ENCODE data around the gene RPS2. TPM values are rescaled to one million over a fixed set of nuclear protein-coding genes. Genes with fewer than 3 reads are reported as not detected.

RPS2 gene
- total and polyA plus RNA-seq, 2 donors (not counting 1 experiment from before 2014, with no cell fraction given) = 3,261 to 6,138 TPM

GRCh38 chr16:1961651-1962067 lies 3.0 kb downstream of the RPS2 start:
- H3K4me1 Mint-ChIP-seq = peaks cover 46% of the 10 kb centered on the region
- no peak overlapping the region for H2AFZ ChIP-seq (ENCODE audit: insufficient read depth, low read depth, low read length, poor library complexity, severe bottlenecking)
- peak overlapping the region; percentile 76 for H3K27ac Mint-ChIP-seq
- no peak overlapping the region for H3K27ac ChIP-seq (ENCODE audit: low read length in 2 of 2)
- WGBS (ENCODE audit: insufficient coverage) = 61% methylated on average over 3 of the region's 6 CpGs
- H3K9me3 ChIP-seq (ENCODE audit: control extremely low read depth in 1 of 3, control insufficient read depth in 2 of 3, insufficient read depth in 1 of 3, low read length in 2 of 3) = no peaks in the 10 kb centered on the region
- no peak for TF ChIP-seq CTCF (IDR thresholded peaks at IDR 0.05)
- peaks cover 0 to 29% of the 10 kb centered on the region in 2 experiments for H3K36me3 ChIP-seq (replicated peaks in 1 of 2; ENCODE audit: control extremely low read depth in 1 of 2, control insufficient read depth in 1 of 2, extremely low read depth in 1 of 2, insufficient read depth in 2 of 2, low read length in 1 of 2)
- POLR2A ChIA-PET = no interaction called here
- CTCF ChIA-PET = no interaction called here
- no peak overlapping the region for H3K4me2 ChIP-seq (replicated peaks; ENCODE audit: low read depth, low read length, poor library complexity, severe bottlenecking)
- H3K79me2 ChIP-seq (ENCODE audit: control insufficient read depth, insufficient read depth, low read length) = peaks cover 36% of the 10 kb centered on the region
- H3K27me3 ChIP-seq (replicated peaks in 1 of 4; ENCODE audit: control extremely low read depth in 1 of 4, control insufficient read depth in 3 of 4, insufficient read depth in 4 of 4, low read length in 3 of 4) = no peaks in the 10 kb centered on the region
- no peak overlapping the region for H3K4me3 ChIP-seq (ENCODE audit: control extremely low read depth in 1 of 5, extremely low read depth in 1 of 5, insufficient read depth in 1 of 5, low read depth in 2 of 5, low read length in 4 of 5)
- peaks cover 3% of the 10 kb centered on the region for H3K27me3 Mint-ChIP-seq
- H3K4me3 Mint-ChIP-seq = peak overlapping the region; percentile 19
- ATAC-seq (ENCODE audit: low read depth) = no peak
- peaks cover 31 to 58% of the 10 kb centered on the region in 2 donors for H3K4me1 ChIP-seq (ENCODE audit: control insufficient read depth in 2 of 2, insufficient read depth in 2 of 2, low read length in 2 of 2)
- intact Hi-C loops (cut with micrococcal nuclease) = no loop called here
- DNase-seq = no peak
- H3K9ac ChIP-seq (ENCODE audit: low read length) = no peak overlapping the region
- peaks cover 23% of the 10 kb centered on the region for H4K20me1 ChIP-seq (ENCODE audit: control insufficient read depth, insufficient read depth, low read length, poor library complexity, severe bottlenecking)
- H3K9me3 Mint-ChIP-seq (ENCODE audit: insufficient read depth) = no peaks in the 10 kb centered on the region

GRCh38 chr16:1960665-1961630 lies 3.7 kb downstream of the RPS2 start:
- H3K27me3 Mint-ChIP-seq = peaks cover 3% of the 10 kb centered on the region
- Histone ChIP-seq H3K4me3 (ENCODE audit: control extremely low read depth in 1 of 5, extremely low read depth in 1 of 5, insufficient read depth in 1 of 5, low read depth in 2 of 5, low read length in 4 of 5) (peak overlapping the region in 1 of 5 experiments; percentile 86), H3K27ac (ENCODE audit: low read length in 2 of 2) (peak overlapping the region; percentile 18 to 43), H3K79me2 (ENCODE audit: control insufficient read depth, insufficient read depth, low read length) (peaks cover 35% of the 10 kb centered on the region), H4K20me1 (ENCODE audit: control insufficient read depth, insufficient read depth, low read length, poor library complexity, severe bottlenecking) (peaks cover 23% of the 10 kb centered on the region), H3K9me3 (ENCODE audit: control extremely low read depth in 1 of 3, control insufficient read depth in 2 of 3, insufficient read depth in 1 of 3, low read length in 2 of 3) (no peaks in the 10 kb centered on the region), H2AFZ (ENCODE audit: insufficient read depth, low read depth, low read length, poor library complexity, severe bottlenecking) (no peak overlapping the region), H3K9ac (ENCODE audit: low read length) (peak overlapping the region; percentile 88), H3K4me1 (ENCODE audit: control insufficient read depth in 2 of 2, insufficient read depth in 2 of 2, low read length in 2 of 2) (peaks cover 31 to 55% of the 10 kb centered on the region in 2 donors), H3K27me3 (replicated peaks in 1 of 4; ENCODE audit: control extremely low read depth in 1 of 4, control insufficient read depth in 3 of 4, insufficient read depth in 4 of 4, low read length in 3 of 4) (no peaks in the 10 kb centered on the region), H3K36me3 (replicated peaks in 1 of 2; ENCODE audit: control extremely low read depth in 1 of 2, control insufficient read depth in 1 of 2, extremely low read depth in 1 of 2, insufficient read depth in 2 of 2, low read length in 1 of 2) (peaks cover 0 to 29% of the 10 kb centered on the region in 2 experiments), H3K4me2 (replicated peaks; ENCODE audit: low read depth, low read length, poor library complexity, severe bottlenecking) (peak overlapping the region; percentile 83)
- peak overlapping the region; percentile 89 for H3K27ac Mint-ChIP-seq
- H3K4me3 Mint-ChIP-seq = peak overlapping the region; percentile 89
- ChIA-PET POLR2A (interaction anchor here (0.6 to 2.5 kb wide), 5 partner anchors 11 to 528 kb away, joined by 3 to 10 read pairs (median 3); partner anchors contain the start of genes MSRB1, TBL3 and TRAF7), CTCF (interaction anchor here (1.4 to 2.2 kb wide), 2 partner anchors 180 to 192 kb away, joined by 4 to 5 read pairs; no protein-coding TSS in a partner anchor)
- DNase-seq = peak; percentile 53
- ATAC-seq (ENCODE audit: low read depth) = no peak
- WGBS (ENCODE audit: insufficient coverage) = 49% methylated on average over 19 of the region's 20 CpGs
- H3K4me1 Mint-ChIP-seq = peaks cover 46% of the 10 kb centered on the region
- TF ChIP-seq EZH2 (IDR thresholded peaks at IDR 0.05; ENCODE audit: borderline replicate concordance, insufficient read depth, low read depth, low read length, poor library complexity, severe bottlenecking) (no peak), CTCF (IDR thresholded peaks at IDR 0.05) (no peak)
- no peaks in the 10 kb centered on the region for H3K9me3 Mint-ChIP-seq (ENCODE audit: insufficient read depth)
- intact Hi-C loops (cut with micrococcal nuclease) = no loop called here
